Right hindlimb (tissue), 1 donor: ENCODE data around the gene SPATS2L.
"Not testable (repeated sequence)": the region's sequence is repeated elsewhere in the genome, so short reads cannot be mapped to it uniquely, and the experiment has no call there.

Source experiments
- DNase-seq: peaks from one replicate; pipeline ENCODE4 v3.0.0-alpha.2; 2018

SPATS2L gene

GRCh38 chr2:200320991-200321390 lies 14.5 kb downstream of the SPATS2L start:
- DNase-seq: no peak

DNA sequence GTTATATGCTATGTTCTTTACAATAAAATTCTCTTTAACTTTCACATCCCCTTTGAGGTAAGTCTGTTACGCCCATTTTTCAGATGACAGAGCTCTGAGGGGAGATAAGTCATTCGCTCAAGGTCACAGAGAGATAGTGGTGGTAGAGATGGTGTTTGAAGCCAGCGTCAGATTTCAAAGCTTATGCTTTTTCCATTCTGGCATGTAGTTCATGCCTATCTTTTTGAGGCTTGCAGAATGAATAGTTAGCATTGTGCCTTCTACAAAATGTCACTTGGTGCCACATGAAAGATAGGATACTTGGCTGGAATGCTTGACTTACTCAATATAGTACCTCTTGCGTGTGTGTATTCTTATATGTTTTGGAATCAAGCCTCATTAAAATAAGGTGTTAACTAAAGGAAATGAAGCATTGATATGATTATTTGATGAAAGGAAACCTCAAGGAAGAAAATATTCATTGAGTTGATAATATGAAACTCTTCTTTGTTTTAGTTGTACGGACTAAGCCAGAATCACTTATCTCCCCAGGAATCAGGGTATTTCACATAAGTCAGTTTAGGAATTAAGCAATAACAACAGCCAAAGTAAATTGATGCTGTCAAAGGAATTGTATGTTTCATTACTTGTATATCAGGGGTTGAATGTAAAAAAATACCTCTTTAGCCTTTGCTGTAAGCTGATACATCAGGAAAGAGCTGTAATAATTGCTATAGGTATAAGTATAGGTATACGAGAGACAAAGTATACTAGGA lies 15.5 kb downstream of the SPATS2L start:
- DNase-seq: no peak

GRCh38 chr2:200322607-200323006 lies 16.1 kb downstream of the SPATS2L start:
- DNase-seq: no peak

GRCh38 chr2:200324362-200324761 lies 17.9 kb downstream of the SPATS2L start:
- no peak for DNase-seq

GRCh38 chr2:200329384-200329783 lies 22.9 kb downstream of the SPATS2L start:
- DNase-seq: no peak

DNA sequence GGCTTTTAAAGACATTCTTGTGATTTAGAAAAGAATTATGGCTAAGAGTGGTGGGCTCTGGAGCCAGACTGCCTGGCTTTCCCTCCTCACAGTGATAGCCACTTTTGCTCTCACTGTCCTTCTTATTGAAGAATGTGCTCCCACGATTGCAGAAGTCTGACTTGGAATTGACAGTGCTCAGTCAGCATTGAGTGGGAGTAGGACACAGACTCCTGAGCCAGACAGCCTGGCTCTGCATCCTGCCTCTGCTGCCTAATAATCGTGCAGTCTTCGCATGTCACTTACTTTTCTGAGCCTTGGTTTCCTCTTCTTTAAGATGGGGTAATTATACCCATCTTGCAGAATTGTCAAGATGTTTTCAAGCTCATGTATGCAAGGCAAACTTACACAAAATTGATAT lies 23.3 kb downstream of the SPATS2L start:
- DNase-seq: no peak

GRCh38 chr2:200330351-200331060 lies 24.0 kb downstream of the SPATS2L start:
- no peak for DNase-seq

DNA sequence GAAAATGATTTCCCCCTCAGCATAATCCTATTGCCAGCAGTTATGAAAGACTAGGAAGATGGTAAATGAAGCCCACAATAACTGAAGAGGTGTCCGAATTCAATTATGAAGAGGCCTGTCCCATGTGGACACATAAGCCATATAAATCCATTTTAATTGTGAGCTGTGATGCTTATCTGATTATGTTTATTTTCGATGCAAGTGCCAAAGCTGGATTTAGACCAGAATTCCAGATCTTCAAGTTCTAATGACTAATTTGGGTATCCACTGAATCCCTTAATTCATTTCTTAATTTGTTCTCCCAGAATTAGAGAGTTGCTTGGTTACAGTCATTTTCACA lies 24.5 kb downstream of the SPATS2L start:
- DNase-seq: no peak

GRCh38 chr2:200335657-200336056 lies 29.2 kb downstream of the SPATS2L start:
- DNase-seq: no peak

- DNase-seq: no peak
Observed at GRCh38 chr2:200336980-200337615, 30.6 kb downstream of the SPATS2L start.

DNA sequence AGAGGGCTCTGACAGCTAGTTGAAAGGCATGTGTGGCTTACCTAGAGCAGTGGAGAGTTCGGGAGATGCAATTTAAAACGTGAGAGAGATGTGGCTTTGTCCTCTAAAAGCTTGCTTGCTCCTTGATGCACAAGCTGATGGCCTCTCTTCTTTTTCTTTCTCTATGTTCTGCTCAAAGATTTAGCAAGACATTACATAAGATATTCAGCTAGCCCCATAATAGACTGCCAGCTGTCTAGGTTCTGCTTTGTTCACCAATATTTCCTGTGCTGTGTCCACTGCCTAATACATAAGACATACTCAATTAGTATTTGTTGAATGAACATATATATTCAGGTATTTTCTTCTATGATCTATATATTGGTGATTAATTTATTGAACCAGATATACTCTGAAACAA lies 31.1 kb downstream of the SPATS2L start:
- DNase-seq: no peak

DNA sequence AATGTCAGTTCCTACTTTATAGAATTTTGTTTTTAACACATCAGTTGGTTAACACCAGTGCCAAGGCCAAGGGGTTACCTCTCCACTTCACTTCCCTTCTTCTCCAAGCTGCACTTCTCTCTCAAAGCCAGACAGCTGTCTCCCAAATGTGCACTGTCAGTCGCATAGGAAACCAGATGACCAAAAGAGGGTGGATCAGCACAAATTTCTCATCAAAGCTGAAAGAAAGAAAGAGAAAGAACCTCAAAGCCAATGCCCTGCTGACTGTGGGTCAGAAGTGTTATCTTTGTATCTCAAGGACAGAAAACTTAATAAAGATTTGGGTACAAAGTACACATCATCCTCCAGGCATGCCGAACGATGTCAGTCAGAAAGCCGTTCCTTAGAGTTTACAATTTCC lies 32.2 kb downstream of the SPATS2L start:
- DNase-seq: no peak

GRCh38 chr2:200340508-200341224 lies 34.2 kb downstream of the SPATS2L start:
- DNase-seq: no peak

DNA sequence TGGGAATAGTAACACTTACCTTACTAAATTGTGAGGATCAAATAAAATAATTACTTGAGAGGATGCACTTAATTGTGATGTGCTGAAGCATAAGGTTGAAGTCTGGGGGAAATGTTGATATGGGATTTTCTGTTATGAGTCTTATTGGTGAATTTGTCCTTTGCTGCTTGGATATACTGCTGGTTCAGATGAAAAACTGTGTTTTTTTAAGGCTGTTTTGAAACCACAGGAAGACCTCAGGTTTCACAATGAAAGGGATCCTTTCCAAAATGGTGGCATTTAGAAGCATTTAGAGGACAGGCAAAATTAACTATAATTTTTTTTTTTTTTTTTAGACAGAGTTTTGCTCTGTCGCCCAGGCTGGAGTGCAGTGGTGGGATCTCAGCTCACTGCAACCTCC lies 34.9 kb downstream of the SPATS2L start:
- no peak for DNase-seq

DNA sequence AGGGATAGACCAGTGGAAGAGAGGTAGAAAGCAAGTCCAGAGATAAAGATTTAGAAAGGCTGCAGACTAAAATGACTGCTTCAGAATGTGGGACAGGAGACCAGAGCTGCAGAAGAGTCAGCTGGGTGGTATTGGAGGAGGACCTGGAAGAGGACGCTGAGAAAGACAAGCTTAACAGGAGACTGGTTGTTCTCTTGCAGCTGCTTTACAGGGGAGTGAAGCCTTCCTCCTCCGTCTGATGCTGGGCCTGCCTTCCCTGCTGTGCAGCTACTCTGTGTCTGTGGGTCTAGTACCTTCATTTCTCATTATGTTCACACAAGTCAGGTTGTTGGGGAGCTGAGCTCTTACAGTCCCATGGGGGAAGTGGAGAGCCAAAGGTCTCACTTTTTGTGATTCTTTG lies 35.7 kb downstream of the SPATS2L start:
- no peak for DNase-seq

GRCh38 chr2:200342654-200343053 lies 36.2 kb downstream of the SPATS2L start:
- DNase-seq: no peak

GRCh38 chr2:200344202-200344601 lies 37.7 kb downstream of the SPATS2L start:
- not testable (repeated sequence) for DNase-seq

- DNase-seq: no peak
Observed at GRCh38 chr2:200345975-200346374, 39.5 kb downstream of the SPATS2L start.

DNA sequence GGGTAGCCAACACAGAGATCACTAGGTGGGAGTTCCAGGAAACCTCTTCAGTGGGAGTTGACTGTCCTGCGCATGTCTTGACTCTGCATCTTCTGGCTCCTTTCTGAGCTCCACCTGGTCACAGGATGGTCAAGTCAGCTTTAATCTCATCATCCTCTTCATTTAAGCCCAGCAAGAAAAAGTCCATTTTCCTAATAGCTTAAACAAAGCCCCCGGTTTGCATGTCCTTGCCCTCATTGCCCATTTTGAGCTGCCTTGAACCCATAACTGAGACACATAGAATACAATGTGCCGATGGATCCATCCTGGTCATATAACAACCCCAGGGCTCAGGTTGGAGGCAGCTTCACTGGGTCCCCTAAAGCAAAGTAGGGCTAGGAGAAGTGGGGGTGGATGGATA lies 40.8 kb downstream of the SPATS2L start:
- DNase-seq: no peak

DNA sequence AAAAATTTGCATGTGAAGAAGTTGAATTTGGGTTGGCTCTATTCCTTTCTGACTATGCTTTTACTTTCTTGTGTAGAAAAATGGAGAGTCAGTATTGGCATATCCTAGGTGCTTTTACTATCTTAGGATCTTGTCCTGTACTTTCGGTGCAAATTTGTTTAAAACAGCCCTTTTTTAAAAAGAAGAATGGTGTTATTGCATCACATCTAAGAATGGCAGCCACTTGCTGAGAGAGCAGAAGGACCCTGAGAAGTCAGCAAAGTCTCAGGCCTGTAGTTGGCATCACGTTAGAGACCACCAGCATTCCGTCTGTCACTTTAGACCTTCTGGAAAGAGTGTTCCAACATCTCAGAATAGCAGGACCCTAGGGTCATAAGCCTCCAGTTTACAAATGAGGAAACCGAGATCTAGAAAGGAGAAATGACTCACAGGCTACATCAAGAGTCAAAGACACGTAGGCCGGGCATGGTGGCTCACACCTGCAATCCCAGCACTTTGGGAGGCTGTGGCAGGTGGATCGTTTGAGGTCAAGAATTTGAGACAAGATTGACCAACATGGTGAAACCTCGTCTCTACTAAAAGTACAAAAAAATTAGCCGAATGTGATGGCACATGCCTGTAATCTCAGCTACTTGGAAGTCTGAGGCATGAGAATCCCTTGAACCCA lies 42.5 kb downstream of the SPATS2L start:
- no peak for DNase-seq

- no peak for DNase-seq
Observed at GRCh38 chr2:200349868-200350267, 43.4 kb downstream of the SPATS2L start.

DNA sequence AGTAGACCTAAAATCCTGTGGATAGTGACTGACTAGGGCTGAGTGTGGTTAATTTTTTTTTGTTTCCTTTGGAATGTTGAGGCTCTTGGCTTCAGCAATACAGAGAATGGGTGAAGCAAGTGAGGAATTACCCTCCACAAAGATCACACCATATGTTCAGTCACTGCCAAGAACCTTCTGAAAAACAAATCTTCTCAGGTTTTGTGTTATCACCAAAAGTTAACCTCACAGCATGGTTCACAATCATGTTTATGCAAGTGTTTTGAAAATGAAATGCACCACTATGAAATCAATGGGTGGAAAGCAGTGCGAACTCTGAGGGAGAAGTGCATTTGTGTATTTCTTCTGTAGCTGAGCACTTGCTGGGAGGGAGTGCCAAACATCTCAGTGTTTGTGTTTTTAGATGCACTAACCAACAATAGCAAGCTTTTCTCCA lies 44.4 kb downstream of the SPATS2L start:
- no peak for DNase-seq

GRCh38 chr2:200351815-200352214 lies 45.3 kb downstream of the SPATS2L start:
- no peak for DNase-seq
